ENCODE results near the gene RXRB.

DNA sequence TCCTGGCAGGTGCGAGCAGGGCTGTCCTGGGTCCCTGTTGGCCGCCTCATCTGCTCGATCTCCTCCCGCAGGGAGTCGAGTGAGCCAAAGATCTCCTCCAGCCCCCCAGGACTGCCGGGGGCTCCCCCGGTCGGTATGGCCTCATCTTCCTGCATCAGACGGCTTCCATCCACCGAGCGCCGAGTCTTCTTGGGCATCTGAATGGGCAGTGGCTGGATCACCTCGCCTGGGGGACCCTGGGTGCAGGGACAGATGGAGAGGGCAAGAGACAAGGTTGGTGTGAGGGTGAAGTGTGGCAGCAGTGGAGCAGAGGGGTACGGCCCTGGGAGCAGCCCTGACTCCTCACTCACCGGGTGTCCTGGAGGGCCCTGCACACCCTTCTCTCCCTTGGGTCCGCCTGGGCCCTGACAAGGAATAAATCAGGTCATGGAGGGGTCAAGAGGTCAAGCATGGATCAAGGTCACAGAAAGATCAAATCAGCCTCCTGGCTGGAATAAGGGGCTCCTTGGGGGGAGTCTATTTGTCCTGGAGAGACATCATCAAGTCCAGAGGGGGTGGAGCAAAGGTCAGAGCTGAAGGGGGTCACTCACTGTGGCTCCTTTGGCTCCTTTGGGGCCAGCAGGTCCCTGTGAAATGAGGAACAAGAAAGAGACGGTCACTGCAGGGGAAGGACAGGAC lies 34.7 kb downstream of the RXRB start:
- TF ChIP-seq CTCF (IDR thresholded peaks at IDR 0.05): no peak
- no peak for TF ChIP-seq POLR2A (IDR thresholded peaks at IDR 0.05)

Measured in uterus (tissue), 2 donors.